ENCODE measurements around the gene KDM2A.

The KDM2A gene

DNA sequence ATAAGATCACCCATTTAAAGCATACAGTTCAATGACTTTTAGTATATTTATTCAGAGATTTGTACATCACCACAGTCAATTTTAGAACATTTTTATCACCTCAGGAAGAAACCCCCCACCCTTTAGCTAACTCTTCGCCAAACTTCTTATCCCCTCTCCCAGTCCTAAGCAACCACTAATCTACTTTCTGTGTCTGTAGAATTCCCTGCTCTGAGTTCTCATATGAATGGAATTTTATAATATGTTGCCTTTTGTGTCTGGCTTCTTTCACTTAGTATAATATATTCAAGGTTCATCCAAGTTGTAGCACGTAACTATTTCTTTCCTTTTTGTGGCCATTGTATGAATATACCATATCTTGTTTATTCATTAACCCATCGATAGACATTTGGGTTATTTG lies 173.6 kb downstream of the KDM2A start:
- no peak for ATAC-seq
- TF ChIP-seq RARB (CRISPR knock-in tag; IDR thresholded peaks at IDR 0.05) (no peak), PATZ1 (CRISPR knock-in tag; IDR thresholded peaks at IDR 0.05; ENCODE audit: borderline replicate concordance) (no peak)

DNA sequence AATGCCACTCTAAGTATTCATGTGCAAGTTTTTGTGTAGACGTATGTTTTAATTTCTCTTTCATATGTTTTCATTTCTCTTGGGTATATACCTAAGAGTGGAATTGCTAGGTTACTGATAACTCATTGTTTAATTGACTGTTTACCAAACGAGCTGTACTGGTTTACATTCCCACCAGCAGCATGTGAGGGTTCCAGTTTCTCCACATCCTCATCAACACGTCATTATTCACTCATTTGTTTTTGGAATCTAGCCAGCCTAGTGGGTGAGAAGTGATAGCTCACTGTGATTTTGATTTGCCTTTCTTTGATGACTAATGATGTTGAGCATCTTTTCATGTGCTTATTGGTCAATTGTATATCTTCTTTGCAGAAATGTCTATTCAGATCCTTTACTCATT lies 174.0 kb downstream of the KDM2A start:
- TF ChIP-seq ZNF70 (CRISPR knock-in tag; IDR thresholded peaks at IDR 0.05) (no peak), PATZ1 (CRISPR knock-in tag; IDR thresholded peaks at IDR 0.05; ENCODE audit: borderline replicate concordance) (no peak), GLIS3 (CRISPR knock-in tag; IDR thresholded peaks at IDR 0.05) (no peak), ZFP3 (CRISPR knock-in tag; IDR thresholded peaks at IDR 0.05) (no peak), ARNTL (CRISPR knock-in tag; IDR thresholded peaks at IDR 0.05; ENCODE audit: borderline replicate concordance, low read depth) (no peak), PPARA (CRISPR knock-in tag; IDR thresholded peaks at IDR 0.05; ENCODE audit: borderline replicate concordance) (no peak), TOX (CRISPR knock-in tag; IDR thresholded peaks at IDR 0.05; ENCODE audit: borderline replicate concordance) (no peak), POU6F1 (CRISPR knock-in tag; IDR thresholded peaks at IDR 0.05; ENCODE audit: borderline replicate concordance, low read depth) (no peak), ZNF8 (CRISPR knock-in tag; IDR thresholded peaks at IDR 0.05) (no peak), ZNF565 (CRISPR knock-in tag; conservative IDR thresholded peaks at IDR 0.05; ENCODE audit: low read depth) (no peak), RARB (CRISPR knock-in tag; IDR thresholded peaks at IDR 0.05) (no peak), ESRRG (CRISPR knock-in tag; IDR thresholded peaks at IDR 0.05) (no peak), CSDC2 (CRISPR knock-in tag; IDR thresholded peaks at IDR 0.05) (no peak), TSHZ2 (CRISPR knock-in tag; IDR thresholded peaks at IDR 0.05) (no peak), ZFP30 (CRISPR knock-in tag; IDR thresholded peaks at IDR 0.05) (no peak), OSR1 (CRISPR knock-in tag; IDR thresholded peaks at IDR 0.05) (no peak), ISL1 (CRISPR knock-in tag; IDR thresholded peaks at IDR 0.05) (no peak)
- TF ChIP-seq, protein P1, sequence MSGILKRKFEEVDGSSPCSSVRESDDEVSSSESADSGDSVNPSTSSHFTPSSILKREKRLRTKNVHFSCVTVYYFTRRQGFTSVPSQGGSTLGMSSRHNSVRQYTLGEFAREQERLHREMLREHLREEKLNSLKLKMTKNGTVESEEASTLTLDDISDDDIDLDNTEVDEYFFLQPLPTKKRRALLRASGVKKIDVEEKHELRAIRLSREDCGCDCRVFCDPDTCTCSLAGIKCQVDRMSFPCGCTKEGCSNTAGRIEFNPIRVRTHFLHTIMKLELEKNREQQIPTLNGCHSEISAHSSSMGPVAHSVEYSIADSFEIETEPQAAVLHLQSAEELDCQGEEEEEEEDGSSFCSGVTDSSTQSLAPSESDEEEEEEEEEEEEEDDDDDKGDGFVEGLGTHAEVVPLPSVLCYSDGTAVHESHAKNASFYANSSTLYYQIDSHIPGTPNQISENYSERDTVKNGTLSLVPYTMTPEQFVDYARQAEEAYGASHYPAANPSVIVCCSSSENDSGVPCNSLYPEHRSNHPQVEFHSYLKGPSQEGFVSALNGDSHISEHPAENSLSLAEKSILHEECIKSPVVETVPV (CRISPR knock-in tag; IDR thresholded peaks at IDR 0.05): no peak
- TF ChIP-seq, protein P2, sequence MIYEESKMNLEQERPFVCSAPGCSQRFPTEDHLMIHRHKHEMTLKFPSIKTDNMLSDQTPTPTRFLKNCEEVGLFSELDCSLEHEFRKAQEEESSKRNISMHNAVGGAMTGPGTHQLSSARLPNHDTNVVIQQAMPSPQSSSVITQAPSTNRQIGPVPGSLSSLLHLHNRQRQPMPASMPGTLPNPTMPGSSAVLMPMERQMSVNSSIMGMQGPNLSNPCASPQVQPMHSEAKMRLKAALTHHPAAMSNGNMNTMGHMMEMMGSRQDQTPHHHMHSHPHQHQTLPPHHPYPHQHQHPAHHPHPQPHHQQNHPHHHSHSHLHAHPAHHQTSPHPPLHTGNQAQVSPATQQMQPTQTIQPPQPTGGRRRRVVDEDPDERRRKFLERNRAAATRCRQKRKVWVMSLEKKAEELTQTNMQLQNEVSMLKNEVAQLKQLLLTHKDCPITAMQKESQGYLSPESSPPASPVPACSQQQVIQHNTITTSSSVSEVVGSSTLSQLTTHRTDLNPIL (CRISPR knock-in tag; IDR thresholded peaks at IDR 0.05; ENCODE audit: low read depth): no peak

DNA sequence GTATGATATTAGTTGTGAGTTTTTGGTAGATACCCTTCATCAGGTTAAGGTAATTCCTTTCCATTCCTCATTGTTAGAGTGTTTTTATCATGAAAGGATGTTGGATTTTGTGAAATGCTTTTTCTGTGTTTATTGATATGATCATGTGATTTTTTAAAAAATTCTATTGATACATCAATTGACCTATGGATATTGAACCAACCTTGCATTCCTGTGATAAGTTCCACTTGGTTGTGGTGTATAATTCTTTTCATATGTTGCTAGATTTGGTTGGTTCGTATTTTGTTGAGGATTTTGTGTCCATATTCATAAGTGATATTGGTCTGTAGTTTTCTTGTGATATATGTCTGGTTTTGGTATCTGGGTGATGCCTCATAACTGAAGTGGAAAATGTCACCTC lies 176.8 kb downstream of the KDM2A start:
- no peak for ATAC-seq
- TF ChIP-seq PATZ1 (CRISPR knock-in tag; IDR thresholded peaks at IDR 0.05; ENCODE audit: borderline replicate concordance) (no peak), CSDC2 (CRISPR knock-in tag; IDR thresholded peaks at IDR 0.05) (no peak), TCF4 (CRISPR knock-in tag; IDR thresholded peaks at IDR 0.05; ENCODE audit: borderline replicate concordance) (no peak), ARNTL (CRISPR knock-in tag; IDR thresholded peaks at IDR 0.05; ENCODE audit: borderline replicate concordance, low read depth) (no peak), ZFP3 (CRISPR knock-in tag; IDR thresholded peaks at IDR 0.05) (no peak), POU6F1 (CRISPR knock-in tag; IDR thresholded peaks at IDR 0.05; ENCODE audit: borderline replicate concordance, low read depth) (no peak), ZNF565 (CRISPR knock-in tag; conservative IDR thresholded peaks at IDR 0.05; ENCODE audit: low read depth) (no peak), PPARA (CRISPR knock-in tag; IDR thresholded peaks at IDR 0.05; ENCODE audit: borderline replicate concordance) (no peak)

More for the DNA sequence above, 174.0 kb downstream of the KDM2A start:
- ATAC-seq: no peak

Data from SK-N-SH treated with all-trans-retinoic acid at 6 μM for 48 hours (cell line).